A549 (cell line): ENCODE data around the gene ANGPTL3. TPM values are rescaled to one million over a fixed set of nuclear protein-coding genes. Genes with fewer than 3 reads are reported as not detected.
A peak's percentile ranks its signal among the peaks of the same experiment; 100 is the strongest.

Experiments used
- ATAC-seq, 2 experiments: fragments of 200-7000 bp in 1 of 2; fragments of >200 bp in 1 of 2; cut with Nextera tagmentation in 1 of 2; cut with Tn5 transposase in 1 of 2; 3 replicates each; pipeline versions ENCODE4 v1.8.0 to v1.9.1; 2018 to 2020; ENCODE audit warnings: mild to moderate bottlenecking in 1 of 2, moderate library complexity in 1 of 2
- CTCF ChIA-PET: fragments of 300-600 bp; sonication (Branson Sonifier 250); formaldehyde crosslinking; extraction: SDS; loops from one replicate; lab custom pipeline; 2021; ENCODE audit warnings: antibody characterized with exemption, inconsistent platforms; lab: Yijun Ruan, JAX
- POLR2A ChIA-PET: fragments of 350-600 bp; formaldehyde crosslinking; extraction: SDS; loops from one replicate; lab custom pipeline; 2021; ENCODE audit warnings: antibody characterized with exemption, inconsistent platforms; lab: Yijun Ruan, JAX
- DNase-seq, 2 experiments: peaks; one replicate each; pipeline versions ENCODE4 v3.0.0 to v3.0.0-alpha.2; 2011 to 2016; ENCODE audit warnings: low read depth in 1 of 2, low spot score in 1 of 2
- FAIRE-seq: peaks from 2 replicates; lab custom pipeline; 2011; peaks lifted over from hg19 to GRCh38; lab: Jason Lieb, UNC
- H3K27ac ChIP-seq, 2 experiments: fragments of >200 bp; sonication (Bioruptor Twin); formaldehyde crosslinking; 3 replicates each; pipeline ENCODE4 v1.5.1; 2016 to 2017
- H3K4me1 ChIP-seq: fragments of >200 bp; sonication (Bioruptor Twin); formaldehyde crosslinking; 3 replicates; pipeline ENCODE4 v1.6.1; 2016
- H3K4me2 ChIP-seq: fragments of >200 bp; sonication (Bioruptor Twin); formaldehyde crosslinking; 3 replicates; pipeline ENCODE4 v1.6.1; 2016
- H3K4me3 ChIP-seq: fragments of >200 bp; sonication (Bioruptor Twin); formaldehyde crosslinking; 3 replicates; pipeline ENCODE4 v1.5.1; 2016
- H3K9me3 ChIP-seq: fragments of >200 bp; sonication (Bioruptor Twin); formaldehyde crosslinking; 3 replicates; pipeline ENCODE4 v1.6.1; 2016
- BCL3 ChIP-seq: fragments of >200 bp; sonication (Bioruptor Twin); formaldehyde crosslinking; IDR thresholded peaks from 3 replicates; pipeline ENCODE4 v1.6.1; 2016
- BHLHE40 ChIP-seq: IDR thresholded peaks from 2 replicates; pipeline ENCODE4 v1.6.1; 2012; ENCODE audit warnings: low read depth, low read length, inconsistent platforms
- CBX8 ChIP-seq: fragments of 200-600 bp; sonication (generic); IDR thresholded peaks from 2 replicates; pipeline ENCODE4 v1.6.1; 2016
- EHF ChIP-seq: fragments of 250-450 bp; sonication (Bioruptor Pico); IDR thresholded peaks from 2 replicates; pipeline ENCODE4 v1.5.0; 2020; ENCODE audit warnings: mild to moderate bottlenecking
- EHMT2 ChIP-seq: fragments of 200-600 bp; sonication (generic); IDR thresholded peaks from 2 replicates; pipeline ENCODE4 v1.6.1; 2016; ENCODE audit warnings: antibody characterized with exemption, low read depth, mild to moderate bottlenecking, moderate library complexity
- EP300 ChIP-seq, 2 experiments: fragments of >200 bp; sonication (Bioruptor Twin); formaldehyde crosslinking; IDR thresholded peaks; 2 replicates in 1 of 2; 3 replicates in 1 of 2; pipeline ENCODE4 v1.6.1; 2016 to 2017
- ESRRA ChIP-seq: fragments of 150-350 bp; IDR thresholded peaks from 2 replicates; pipeline ENCODE4 v1.6.1; 2014; ENCODE audit warnings: mild to moderate bottlenecking, low read length, borderline replicate concordance
- FOSB ChIP-seq: fragments of 250-450 bp; sonication (Bioruptor Pico); IDR thresholded peaks from 2 replicates; pipeline ENCODE4 v1.5.0; 2020; ENCODE audit warnings: mild to moderate bottlenecking, moderate library complexity
- FOXS1 ChIP-seq: fragments of 250-450 bp; sonication (Bioruptor Pico); IDR thresholded peaks from 2 replicates; pipeline ENCODE4 v1.5.0; 2020; ENCODE audit warnings: mild to moderate bottlenecking, moderate library complexity
- HDAC2 ChIP-seq: fragments of 200-600 bp; sonication (generic); IDR thresholded peaks from 2 replicates; pipeline ENCODE4 v1.6.1; 2016
- HOXA7 ChIP-seq: fragments of 250-450 bp; sonication (Bioruptor Pico); IDR thresholded peaks from 2 replicates; pipeline ENCODE4 v1.5.0; 2020; ENCODE audit warnings: mild to moderate bottlenecking, moderate library complexity
- HOXB5 ChIP-seq: fragments of 250-450 bp; sonication (Bioruptor Pico); IDR thresholded peaks from 2 replicates; pipeline ENCODE4 v1.5.0; 2020; ENCODE audit warnings: mild to moderate bottlenecking, moderate library complexity
- MAFK ChIP-seq: fragments of 450-650 bp; IDR thresholded peaks from 2 replicates; pipeline ENCODE4 v1.6.1; 2014; ENCODE audit not compliant: partially characterized antibody
- MAZ ChIP-seq: fragments of 150-350 bp; IDR thresholded peaks from 2 replicates; pipeline ENCODE4 v1.6.1; 2014; ENCODE audit warnings: antibody characterized with exemption, low read depth, low read length, borderline replicate concordance
- NPAS2 ChIP-seq: fragments of 250-450 bp; sonication (Bioruptor Pico); IDR thresholded peaks from 2 replicates; pipeline ENCODE4 v1.8.0; 2022; ENCODE audit warnings: mild to moderate bottlenecking, moderate library complexity, borderline replicate concordance
- PBX3 ChIP-seq: IDR thresholded peaks from 2 replicates; pipeline ENCODE4 v1.6.1; 2012
- SMC3 ChIP-seq: fragments of >200 bp; sonication (Bioruptor Twin); formaldehyde crosslinking; IDR thresholded peaks from 3 replicates; pipeline ENCODE4 v1.6.1; 2018; ENCODE audit warnings: inconsistent platforms
- SREBF2 ChIP-seq: fragments of 450-650 bp; IDR thresholded peaks from 2 replicates; pipeline ENCODE4 v1.6.1; 2014; ENCODE audit warnings: mild to moderate bottlenecking, moderate library complexity
- ZFP36 ChIP-seq: fragments of 450-650 bp; IDR thresholded peaks from 2 replicates; pipeline ENCODE4 v1.6.1; 2014; ENCODE audit warnings: borderline replicate concordance; ENCODE audit not compliant: partially characterized antibody
- ZSCAN20 ChIP-seq: fragments of 250-450 bp; sonication (Bioruptor Pico); IDR thresholded peaks from 2 replicates; pipeline ENCODE4 v1.8.0; 2022; ENCODE audit warnings: mild to moderate bottlenecking, moderate library complexity
- whole genome bisulfite sequencing: methylation state at CpG from one replicate; pipeline ENCODE4 v1.1.6; 2017; ENCODE audit errors: missing lambda C conversion rate; 5-methylcytosine and 5-hydroxymethylcytosine counted together
- polyA plus RNA-seq, 4 experiments: library from polyadenylated mRNA; depleted of rRNA in 3 of 4; stranded (reverse); fragments of >200 nt; fragmentation: RNase III in 1 of 4; extraction: RNeasy Plus Mini Kit Qiagen cat#74134 plus additional on column Dnase treatment in 1 of 4; gene quantifications; 2 replicates in 3 of 4; 3 replicates in 1 of 4; pipeline ENCODE4 v1.2.3, GENCODE V29; 2011 to 2017
- TF ChIP-seq, protein P1 (sequence below): IDR thresholded peaks from 2 replicates; pipeline ENCODE4 v1.6.1; 2012

The ANGPTL3 gene
- polyA plus RNA-seq, 2 of the 4 experiments (the other 2 are of a cell fraction), result not detected

DNA sequence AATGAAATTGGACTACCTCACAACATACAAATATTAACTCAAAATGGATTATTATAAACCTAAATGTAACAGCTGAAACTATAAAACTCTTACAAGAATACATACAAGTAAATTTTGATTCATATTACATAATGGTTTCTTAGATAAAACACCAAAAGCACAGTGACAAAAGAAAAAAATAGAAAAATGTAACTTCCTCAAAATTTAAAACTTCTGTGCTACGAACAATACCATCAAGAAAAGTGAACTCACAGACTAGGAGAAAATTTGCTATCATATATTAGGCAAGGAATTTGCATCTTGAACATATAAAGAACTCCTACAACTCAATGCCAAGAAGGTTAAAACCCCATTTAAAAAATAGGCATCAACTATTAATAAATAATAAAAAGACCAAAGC, 31.2 kb downstream of the ANGPTL3 start:
- FAIRE-seq, result no peak
- no peak overlapping the region for H3K27ac ChIP-seq
- H3K4me2 ChIP-seq, result no peak overlapping the region
- no peaks in the 10 kb centered on the region for H3K9me3 ChIP-seq
- peaks cover 5% of the 10 kb centered on the region; the same call in 2 of the 3 replicates for H3K4me1 ChIP-seq
- CTCF ChIA-PET, result no interaction called here
- TF ChIP-seq NPAS2 (CRISPR knock-in tag) (no peak), EHMT2 (no peak)
- TF ChIP-seq, all 56 proteins: peak for 0
- no peak overlapping the region for H3K4me3 ChIP-seq
- POLR2A ChIA-PET, result no interaction called here
- no peak for DNase-seq
- 85% methylated on average over 1 of the region's 1 CpG for WGBS
- no peak for ATAC-seq

DNA sequence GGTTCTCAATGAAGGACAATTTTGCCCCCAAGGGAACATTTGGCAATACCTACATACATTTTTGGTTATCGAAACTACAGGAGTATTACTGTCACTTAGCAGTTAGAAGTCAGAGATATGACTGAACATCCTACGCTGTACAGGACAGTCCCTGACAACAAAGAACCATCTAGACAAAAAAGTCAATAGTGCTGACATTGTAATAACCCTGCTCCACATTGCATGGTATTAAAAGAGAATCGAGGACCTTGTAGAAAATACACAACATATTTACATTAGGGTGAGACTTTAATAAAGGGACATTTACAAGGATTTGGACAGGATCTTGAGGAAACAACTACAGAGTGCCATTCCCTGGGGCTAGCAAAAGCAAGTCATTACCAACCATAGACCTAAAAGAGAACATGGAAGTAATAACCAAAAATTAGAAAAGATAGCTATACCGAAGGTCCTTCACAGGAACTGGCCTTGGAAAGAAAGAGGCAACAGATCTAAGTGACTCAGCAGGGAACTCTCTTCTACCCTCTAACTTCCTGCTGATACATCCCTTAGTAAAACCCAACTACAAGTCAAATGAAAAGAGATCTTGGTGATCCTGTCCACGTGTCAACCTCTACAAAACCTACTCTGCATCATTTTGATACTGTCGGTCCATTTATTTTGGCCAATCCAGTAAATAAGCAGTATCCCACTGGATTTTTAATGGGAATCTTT, 40.2 kb downstream of the ANGPTL3 start:
- 83% methylated on average over 6 of the region's 6 CpGs for WGBS
- FAIRE-seq, result no peak
- no peak overlapping the region for H3K27ac ChIP-seq
- POLR2A ChIA-PET, result no interaction called here
- no peaks in the 10 kb centered on the region for H3K9me3 ChIP-seq
- no peaks in the 10 kb centered on the region for H3K4me1 ChIP-seq
- peak in 1 of 2 experiments; percentile 5 for DNase-seq
- ATAC-seq, result no peak
- no peak overlapping the region for H3K4me3 ChIP-seq
- TF ChIP-seq MAFK (peak; percentile 61), NPAS2 (CRISPR knock-in tag) (no peak), ZSCAN20 (CRISPR knock-in tag) (no peak)
- TF ChIP-seq, protein P1, sequence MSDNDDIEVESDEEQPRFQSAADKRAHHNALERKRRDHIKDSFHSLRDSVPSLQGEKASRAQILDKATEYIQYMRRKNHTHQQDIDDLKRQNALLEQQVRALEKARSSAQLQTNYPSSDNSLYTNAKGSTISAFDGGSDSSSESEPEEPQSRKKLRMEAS, result no peak
- H3K4me2 ChIP-seq, result no peak overlapping the region
- CTCF ChIA-PET, result no interaction called here

DNA sequence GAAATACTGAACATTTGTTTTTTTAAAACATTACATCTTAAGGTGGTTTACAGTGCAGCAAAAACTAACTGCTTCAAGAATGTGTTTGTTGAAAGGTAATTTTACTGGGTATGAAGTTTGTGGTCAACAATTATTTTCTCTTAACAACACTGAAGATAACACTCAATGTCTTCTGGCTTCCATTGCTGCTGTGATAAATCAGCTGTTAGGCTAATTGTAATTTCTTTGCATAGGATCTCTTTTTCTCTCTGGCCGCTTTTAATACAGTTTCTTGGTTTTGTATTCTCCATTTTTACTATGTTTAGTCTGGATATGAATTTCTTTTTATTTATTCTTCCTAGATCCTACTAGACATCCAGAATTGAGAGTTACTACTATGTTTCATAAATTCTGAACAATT, 46.0 kb downstream of the ANGPTL3 start:
- FAIRE-seq, result no peak
- H3K9me3 ChIP-seq, result peaks cover 4% of the 10 kb centered on the region; the same call in 1 of the 3 replicates
- ChIA-PET CTCF (no interaction called here), POLR2A (no interaction called here)
- H3K27ac ChIP-seq, result no peak overlapping the region
- DNase-seq, result no peak
- H3K4me2 ChIP-seq, result no peak overlapping the region
- WGBS, result 100% methylated on average over 1 of the region's 1 CpG
- ATAC-seq, result no peak
- no peaks in the 10 kb centered on the region for H3K4me1 ChIP-seq
- no peak overlapping the region for H3K4me3 ChIP-seq
- TF ChIP-seq EP300 (IDR thresholded peaks at IDR 0.05) (no peak), ESRRA (no peak), BCL3 (no peak), HDAC2 (no peak)
- TF ChIP-seq, protein P1, result no peak

GRCh38 chr1:62652387-62652786, 55.1 kb downstream of the ANGPTL3 start:
- ATAC-seq, result no peak
- H3K27ac ChIP-seq, result no peak overlapping the region
- FAIRE-seq, result no peak
- TF ChIP-seq CBX8 (no peak), HOXB5 (CRISPR knock-in tag) (no peak), PBX3 (no peak), EHF (CRISPR knock-in tag) (no peak), NPAS2 (CRISPR knock-in tag) (no peak), FOXS1 (CRISPR knock-in tag) (no peak), SMC3 (no peak), SREBF2 (no peak), FOSB (CRISPR knock-in tag) (no peak), MAZ (no peak), HOXA7 (CRISPR knock-in tag) (no peak), ZFP36 (no peak), BHLHE40 (no peak)
- no peak for DNase-seq
- no peaks in the 10 kb centered on the region for H3K9me3 ChIP-seq
- CTCF ChIA-PET, result no interaction called here
- POLR2A ChIA-PET, result no interaction called here
- no peak overlapping the region for H3K4me2 ChIP-seq
- H3K4me3 ChIP-seq, result no peak overlapping the region
- H3K4me1 ChIP-seq, result no peaks in the 10 kb centered on the region
